ENCODE results near the gene SLC25A20. TPM values are rescaled to one million over a fixed set of nuclear protein-coding genes. Genes with fewer than 3 reads are reported as not detected.
A peak's percentile ranks its signal among the peaks of the same experiment; 100 is the strongest.
"Not testable (repeated sequence)": the region's sequence is repeated elsewhere in the genome, so short reads cannot be mapped to it uniquely, and the experiment has no call there.

SLC25A20 gene
- total RNA-seq, 2 donors from 2014 or later: 18.3 to 20.5 TPM

DNA sequence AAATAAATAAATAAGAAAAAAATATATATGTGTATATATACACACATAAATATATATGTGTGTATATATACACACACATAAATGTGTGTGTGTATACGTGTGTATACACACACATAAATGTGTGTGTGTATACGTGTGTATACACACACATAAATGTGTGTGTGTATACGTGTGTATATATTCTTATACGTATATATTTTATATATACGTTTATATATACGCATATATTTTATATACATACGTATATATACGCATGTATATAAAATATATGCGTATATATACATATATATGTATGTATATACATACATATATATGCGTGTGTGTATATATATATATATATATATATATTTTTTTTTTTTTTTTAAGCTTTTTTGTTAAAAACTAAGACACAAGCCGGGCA is 69.2 kb downstream of the SLC25A20 start:
- H3K27ac Mint-ChIP-seq; H3K9me3 Mint-ChIP-seq; H3K36me3 Mint-ChIP-seq; DNase-seq (ENCODE audit: low spot score in 2 of 2); ATAC-seq: not testable (repeated sequence)

DNA sequence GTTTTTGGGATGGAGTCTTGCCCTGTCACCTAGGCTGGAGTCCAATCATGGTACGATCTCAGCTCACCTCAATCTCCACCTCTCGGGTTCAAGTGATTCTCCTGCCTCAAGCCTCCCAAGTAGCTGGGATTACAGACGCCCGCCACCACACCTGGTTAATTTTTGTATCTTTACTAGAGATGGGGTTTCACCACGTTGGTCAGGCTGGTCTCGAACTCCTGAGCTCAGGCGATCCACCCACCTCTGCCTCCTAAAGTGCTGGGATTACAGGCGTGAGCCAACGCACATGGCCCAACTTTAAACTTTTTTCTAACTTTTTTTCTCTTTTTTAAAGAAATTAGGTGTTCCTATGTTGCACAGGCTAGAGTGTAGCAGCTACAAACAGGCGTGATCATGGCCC is 70.8 kb downstream of the SLC25A20 start:
- not testable (repeated sequence) for DNase-seq (ENCODE audit: low spot score in 2 of 2); H3K9me3 Mint-ChIP-seq; H3K36me3 Mint-ChIP-seq; ATAC-seq; H3K27ac Mint-ChIP-seq

DNA sequence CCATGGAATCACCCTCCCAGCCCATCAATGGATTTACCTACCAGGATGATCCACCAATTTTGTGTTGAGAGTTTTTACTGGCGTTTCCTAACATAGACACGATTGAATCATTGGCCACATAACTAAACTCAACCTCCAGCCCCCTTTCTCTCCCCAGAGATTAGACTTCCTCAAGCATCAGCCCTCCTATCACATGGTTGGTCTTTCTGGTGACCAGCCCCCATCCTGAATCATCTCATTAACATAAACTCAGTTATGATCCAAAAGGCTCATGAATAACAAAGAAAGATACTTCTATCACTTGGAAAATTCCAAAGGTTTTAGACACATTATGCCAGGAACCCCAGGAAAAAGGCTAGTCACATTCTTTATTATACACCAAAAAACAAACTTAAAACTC is 72.2 kb downstream of the SLC25A20 start:
- DNase-seq (ENCODE audit: low spot score in 2 of 2) (no peak), ATAC-seq (no peak)
- H3K27ac Mint-ChIP-seq: no peak overlapping the region
- H3K36me3 Mint-ChIP-seq: no peaks in the 10 kb centered on the region
- H3K9me3 Mint-ChIP-seq: no peaks in the 10 kb centered on the region

DNA sequence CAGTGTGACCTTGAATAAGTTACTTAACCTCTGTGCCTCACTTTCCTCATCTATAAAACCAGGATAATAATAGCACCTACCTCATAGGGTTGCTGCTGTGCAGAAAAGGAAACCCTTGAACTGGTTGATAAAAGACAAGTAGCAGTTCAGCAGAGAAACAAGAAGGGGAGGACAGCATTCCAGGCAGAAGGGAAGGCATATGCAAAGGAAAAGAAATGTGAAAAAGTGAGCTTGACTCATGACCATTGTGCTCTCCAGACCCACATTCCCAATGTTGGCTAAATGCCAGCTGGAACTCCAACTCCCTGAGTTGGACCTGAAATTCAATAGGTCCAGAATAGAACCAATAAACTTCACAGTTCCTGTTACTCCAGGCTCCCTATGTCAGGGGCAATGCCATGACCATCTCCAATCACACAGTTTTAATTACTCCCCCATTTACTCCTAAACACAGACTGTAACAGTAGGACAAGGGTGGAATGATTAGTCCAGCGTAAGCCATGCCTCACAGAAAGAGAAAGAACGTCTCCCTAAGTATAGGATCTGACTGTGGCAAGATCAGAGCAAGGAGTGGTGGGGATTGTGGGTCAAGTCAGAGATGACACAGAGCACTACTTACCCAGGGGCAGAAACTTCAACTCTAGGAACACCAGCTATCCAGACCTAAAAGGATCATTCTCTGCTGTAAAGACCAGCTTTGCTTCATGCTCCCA is 77.9 kb downstream of the SLC25A20 start:
- H3K27ac Mint-ChIP-seq: no peak overlapping the region
- H3K9me3 Mint-ChIP-seq: no peaks in the 10 kb centered on the region

DNA sequence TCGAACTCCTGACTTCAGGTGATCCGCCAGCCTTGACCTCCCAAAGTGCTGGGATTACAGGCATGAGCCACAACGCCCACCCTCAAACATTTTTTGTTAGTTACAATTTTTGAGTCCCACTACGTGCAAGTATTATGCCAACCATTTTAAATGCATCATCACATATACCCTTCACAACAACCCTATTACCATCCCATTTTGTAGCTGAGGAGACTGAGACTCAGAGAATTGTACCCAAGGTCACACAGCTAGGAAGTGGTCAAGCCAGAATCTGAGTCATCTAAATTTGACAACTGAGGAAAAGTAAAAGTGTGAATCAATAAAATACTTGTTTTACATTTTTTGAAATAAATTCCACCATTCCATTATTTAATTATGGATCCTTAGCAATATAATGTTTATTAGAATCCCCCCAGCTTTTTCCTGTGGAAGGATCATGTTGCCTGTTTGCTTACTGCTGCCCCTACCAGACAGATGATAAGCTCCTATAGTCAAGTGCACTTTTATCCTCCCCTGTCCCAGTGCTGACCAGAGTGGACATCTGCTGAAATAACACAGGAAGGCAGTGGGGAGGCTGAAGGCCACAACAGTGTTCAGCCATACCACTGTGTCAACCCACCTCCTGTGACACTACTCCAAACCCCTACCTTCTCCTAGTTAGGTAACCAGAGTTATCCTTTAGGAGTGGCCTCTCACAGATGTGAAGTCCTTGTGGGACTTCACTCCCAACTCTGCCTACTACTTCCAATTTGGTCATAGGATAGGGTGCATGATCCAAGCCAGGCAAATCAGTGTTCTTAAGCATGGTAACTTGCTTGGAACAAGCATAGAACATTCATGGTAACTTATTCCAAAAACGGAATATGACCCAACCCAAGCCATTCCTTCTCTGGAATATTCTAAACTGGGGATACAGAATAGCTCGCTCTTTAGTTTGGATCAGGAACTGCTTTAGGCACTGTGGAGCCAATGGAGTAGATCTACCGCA is 79.2 kb downstream of the SLC25A20 start:
- Mint-ChIP-seq H3K36me3 (no peaks in the 10 kb centered on the region), H3K27ac (peak overlapping the region in 1 of 2 donors; percentile 62), H3K9me3 (no peaks in the 10 kb centered on the region)
- DNase-seq (ENCODE audit: low spot score in 2 of 2): no peak
- no peak for ATAC-seq

More for the DNA sequence above, 77.9 kb downstream of the SLC25A20 start:
- DNase-seq (ENCODE audit: low spot score in 2 of 2): no peak
- no peaks in the 10 kb centered on the region for H3K36me3 Mint-ChIP-seq
- no peak for ATAC-seq

DNA sequence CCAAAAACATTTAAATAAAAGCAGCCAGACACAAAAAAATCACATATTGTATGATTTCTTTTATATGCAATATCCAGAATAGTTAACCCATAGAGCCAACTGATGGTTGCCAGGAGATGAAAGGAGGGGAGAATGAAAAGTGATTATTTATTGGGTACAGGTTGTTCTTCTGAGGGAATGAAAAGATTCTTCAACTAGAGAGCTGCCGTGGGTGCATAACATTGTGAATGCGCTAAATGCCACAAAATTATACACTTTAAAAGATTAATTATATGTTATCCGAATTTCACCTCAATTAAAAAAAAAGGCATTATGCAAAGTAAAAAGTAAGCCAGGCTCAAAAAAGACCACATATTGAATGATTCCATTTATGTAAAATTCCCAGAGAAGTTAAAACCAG is 87.2 kb downstream of the SLC25A20 start:
- peaks cover 0 to 6% of the 10 kb centered on the region in 2 donors for H3K9me3 Mint-ChIP-seq
- ATAC-seq (no peak), DNase-seq (ENCODE audit: low spot score in 2 of 2) (no peak)
- peak overlapping the region; percentile 67 to 83 for H3K27ac Mint-ChIP-seq
- peaks cover 0 to 15% of the 10 kb centered on the region in 2 donors for H3K36me3 Mint-ChIP-seq

Other genes with a start within 250 kb of the SLC25A20 start
- gene CELSR3, start 236.0 kb downstream of the SLC25A20 start, total RNA-seq: 10 to 100 TPM; 12.6 to 13.1 TPM
- 10 to 100 TPM; 45.7 to 77.2 TPM for gene NCKIPSD, start 213.0 kb downstream of the SLC25A20 start, total RNA-seq
- gene IP6K2, start 181.7 kb downstream of the SLC25A20 start, total RNA-seq: 10 to 100 TPM; 53.8 to 73.5 TPM
- gene PRKAR2A, start 51.0 kb downstream of the SLC25A20 start, total RNA-seq: 10 to 100 TPM; 13.9 to 25.6 TPM
- 100 to 1,000 TPM; 116 to 127 TPM for gene ARIH2, start 20.0 kb upstream of the SLC25A20 start, total RNA-seq
- 10 to 100 TPM; 24.3 to 33.3 TPM for gene P4HTM, start 91.4 kb upstream of the SLC25A20 start, total RNA-seq
- gene WDR6, start 108.5 kb upstream of the SLC25A20 start, total RNA-seq: 100 to 1,000 TPM; 140 to 173 TPM
- 10 to 100 TPM; 22.9 to 27.1 TPM for gene DALRD3, start 119.7 kb upstream of the SLC25A20 start, total RNA-seq
- 10 to 100 TPM; 60.3 to 80.8 TPM for gene NDUFAF3, start 123.2 kb upstream of the SLC25A20 start, total RNA-seq
- 100 to 1,000 TPM; 538 to 637 TPM for gene IMPDH2, start 130.5 kb upstream of the SLC25A20 start, total RNA-seq
- gene QRICH1, start 195.2 kb upstream of the SLC25A20 start, total RNA-seq: 100 to 1,000 TPM; 126 to 150 TPM
- 100 to 1,000 TPM; 268 to 378 TPM for gene QARS1, start 205.9 kb upstream of the SLC25A20 start, total RNA-seq
- gene USP19, start 221.9 kb upstream of the SLC25A20 start, total RNA-seq: 10 to 100 TPM; 40.8 to 46.7 TPM
- gene LAMB2, start 234.2 kb upstream of the SLC25A20 start, total RNA-seq: 1 to 10 TPM in 1 of 2 donors, not detected in 1; 1.4 TPM

All from activated naive CD4-positive, alpha-beta T cell treated with anti-CD3 and anti-CD28 coated beads, Interleukin-2, amount 50 U/mL, for 72 hours (primary cell).